Activated CD8-positive, alpha-beta T cell treated with anti-CD3 and anti-CD28 coated beads for 36 hours (primary cell): Measurements from ENCODE around the gene RPS6KA5. TPM values are rescaled to one million over a fixed set of nuclear protein-coding genes. Genes with fewer than 3 reads are reported as not detected.

Experiments
- ATAC-seq: fragments of 200-7000 bp; cut with Tn5 transposase; one replicate; pipeline ENCODE4 v1.10.0; 2021; ENCODE audit warnings: mild to moderate bottlenecking, moderate library complexity
- CTCF ChIA-PET: fragments of 350-600 bp; sonication (Branson Sonifier 250); formaldehyde crosslinking; loops from one replicate; lab custom pipeline; 2021; ENCODE audit warnings: antibody characterized with exemption; lab: Charles Lee
- POLR2A ChIA-PET: fragments of 350-600 bp; sonication (Branson Sonifier 250); formaldehyde crosslinking; loops from one replicate; lab custom pipeline; 2021; ENCODE audit warnings: antibody characterized with exemption; lab: Charles Lee
- DNase-seq: peaks from one replicate; pipeline ENCODE4 v3.0.0-alpha.2; 2020
- H3K27ac Mint-ChIP-seq: one replicate; pipeline ENCODE4 v1.8.0; 2021; ENCODE audit warnings: mild to moderate bottlenecking, mixed read lengths
- H3K27me3 Mint-ChIP-seq: one replicate; pipeline ENCODE4 v1.8.0; 2021; ENCODE audit warnings: mixed read lengths
- H3K36me3 Mint-ChIP-seq: one replicate; pipeline ENCODE4 v1.8.0; 2021; ENCODE audit warnings: low read depth, mixed read lengths
- H3K4me1 Mint-ChIP-seq: one replicate; pipeline ENCODE4 v1.8.0; 2021; ENCODE audit warnings: low read depth, mixed read lengths
- H3K4me3 Mint-ChIP-seq: one replicate; pipeline ENCODE4 v1.8.0; 2021; ENCODE audit warnings: mild to moderate bottlenecking, moderate library complexity, mixed read lengths
- H3K9me3 Mint-ChIP-seq: one replicate; pipeline ENCODE4 v1.8.0; 2021; ENCODE audit warnings: mixed read lengths
- CTCF ChIP-seq: fragments of 200-600 bp; IDR thresholded peaks from one replicate; pipeline ENCODE4 v1.8.0; 2022; ENCODE audit warnings: antibody characterized with exemption, mild to moderate bottlenecking
- intact Hi-C: fragments of 100-400 bp; cut with micrococcal nuclease; formaldehyde crosslinking; loops from one replicate; pipeline ENCODE4 v1.10.0; 2022
- total RNA-seq, 2 experiments: library from RNA; stranded (reverse); gene quantifications; one replicate each; pipeline ENCODE4 v1.2.3, GENCODE V29; 2021

Gene RPS6KA5
- total RNA-seq, 2 experiments from 2014 or later = 12.8 to 12.9 TPM

GRCh38 chr14:90991690-90992443 is 68.6 kb downstream of the RPS6KA5 start:
- Mint-ChIP-seq H3K4me1 (peaks cover 49% of the 10 kb centered on the region), H3K36me3 (peaks cover 34% of the 10 kb centered on the region), H3K4me3 (no peak overlapping the region), H3K27ac (peak overlapping the region; percentile 74), H3K9me3 (no peaks in the 10 kb centered on the region), H3K27me3 (no peaks in the 10 kb centered on the region)
- CTCF ChIA-PET = no interaction called here
- no peak for DNase-seq
- intact Hi-C loops = no loop called here
- POLR2A ChIA-PET = interaction anchor here (0.6 to 1.6 kb wide), 2 partner anchors 123 to 124 kb away, joined by 3 to 4 read pairs; partner anchors contain the start of gene DGLUCY
- peak; percentile 65 for ATAC-seq
- no peak for TF ChIP-seq CTCF

DNA sequence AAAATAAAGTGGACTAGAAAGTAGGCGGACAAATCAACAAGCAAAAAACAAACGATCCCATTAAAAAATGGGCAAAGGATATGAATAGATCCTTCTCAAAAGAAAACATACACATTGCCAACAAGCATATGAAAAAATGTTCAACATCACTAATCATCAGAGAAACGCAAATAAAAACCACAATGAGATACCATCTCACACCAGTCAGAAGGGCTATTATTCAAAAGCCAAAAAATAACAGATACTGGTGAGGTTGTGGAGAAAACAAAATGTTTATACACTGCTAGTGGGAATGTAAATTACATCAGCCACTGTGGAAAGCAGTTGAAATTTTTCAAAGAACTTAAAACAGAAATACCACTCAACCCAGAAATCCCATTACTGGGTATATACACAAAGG is 70.3 kb downstream of the RPS6KA5 start:
- TF ChIP-seq CTCF = no peak
- CTCF ChIA-PET = no interaction called here
- Mint-ChIP-seq H3K27ac (no peak overlapping the region), H3K9me3 (no peaks in the 10 kb centered on the region), H3K36me3 (peaks cover 30% of the 10 kb centered on the region), H3K4me1 (peaks cover 55% of the 10 kb centered on the region), H3K4me3 (no peak overlapping the region), H3K27me3 (no peaks in the 10 kb centered on the region)
- ATAC-seq (no peak), DNase-seq (no peak)
- POLR2A ChIA-PET = interaction anchor here (0.6 to 1.6 kb wide), 2 partner anchors 15 to 124 kb away, joined by 3 read pairs; partner anchors contain the start of gene DGLUCY
- intact Hi-C loops = no loop called here

- H3K4me1 Mint-ChIP-seq = peaks cover 40% of the 10 kb centered on the region
- ATAC-seq (no peak), DNase-seq (no peak)
- CTCF ChIA-PET = no interaction called here
- no peaks in the 10 kb centered on the region for H3K9me3 Mint-ChIP-seq
- intact Hi-C loops = no loop called here
- H3K4me3 Mint-ChIP-seq = no peak overlapping the region
- no peak for TF ChIP-seq CTCF
- no peak overlapping the region for H3K27ac Mint-ChIP-seq
- POLR2A ChIA-PET = interaction anchor here (0.5 kb wide), 1 partner anchor 12 kb away, joined by 4 read pairs; no protein-coding TSS in a partner anchor
- no peaks in the 10 kb centered on the region for H3K27me3 Mint-ChIP-seq
- H3K36me3 Mint-ChIP-seq = peaks cover 21% of the 10 kb centered on the region
These were observed 73.3 kb downstream of the RPS6KA5 start for GRCh38 chr14:90987140-90987539.

GRCh38 chr14:90986510-90986909 is 73.9 kb downstream of the RPS6KA5 start:
- DNase-seq = no peak
- no peak overlapping the region for H3K4me3 Mint-ChIP-seq
- intact Hi-C loops = no loop called here
- H3K27me3 Mint-ChIP-seq = no peaks in the 10 kb centered on the region
- ATAC-seq = no peak
- CTCF ChIA-PET = interaction anchor here (0.7 kb wide), 1 partner anchor 87 kb away, joined by 3 read pairs; no protein-coding TSS in a partner anchor
- H3K27ac Mint-ChIP-seq = no peak overlapping the region
- POLR2A ChIA-PET = interaction anchor here (0.6 kb wide), 1 partner anchor 149 kb away, joined by 3 read pairs; no protein-coding TSS in a partner anchor
- H3K4me1 Mint-ChIP-seq = peaks cover 37% of the 10 kb centered on the region
- H3K36me3 Mint-ChIP-seq = peaks cover 20% of the 10 kb centered on the region
- no peak for TF ChIP-seq CTCF
- H3K9me3 Mint-ChIP-seq = no peaks in the 10 kb centered on the region

GRCh38 chr14:90985601-90986242 is 74.7 kb downstream of the RPS6KA5 start:
- no peak for DNase-seq
- H3K9me3 Mint-ChIP-seq = no peaks in the 10 kb centered on the region
- no peak overlapping the region for H3K27ac Mint-ChIP-seq
- CTCF ChIA-PET = no interaction called here
- no peak for TF ChIP-seq CTCF
- H3K4me1 Mint-ChIP-seq = peaks cover 29% of the 10 kb centered on the region
- no peaks in the 10 kb centered on the region for H3K27me3 Mint-ChIP-seq
- POLR2A ChIA-PET = interaction anchor here (0.5 kb wide), 1 partner anchor 294 kb away, joined by 3 read pairs; no protein-coding TSS in a partner anchor
- peaks cover 17% of the 10 kb centered on the region for H3K36me3 Mint-ChIP-seq
- H3K4me3 Mint-ChIP-seq = no peak overlapping the region
- no peak for ATAC-seq
- intact Hi-C loops = no loop called here
